ENCODE results near the gene WNT1. TPM values are rescaled to one million over a fixed set of nuclear protein-coding genes. Genes with fewer than 3 reads are reported as not detected.

WNT1 gene
- total RNA-seq, 2 experiments from 2014 or later: 1.7 to 2.0 TPM

GRCh38 chr12:48979602-48980388 is 1.7 kb downstream of the WNT1 start:
- peak overlapping the region; percentile 80 for H3K4me3 Mint-ChIP-seq
- H3K36me3 Mint-ChIP-seq: no peaks in the 10 kb centered on the region

GRCh38 chr12:48980389-48980952 is 2.3 kb downstream of the WNT1 start:
- Mint-ChIP-seq H3K9me3 (no peaks in the 10 kb centered on the region), H3K27ac (peak overlapping the region; percentile 83), H3K4me3 (peak overlapping the region; percentile 80), H3K27me3 (peaks cover 76% of the 10 kb centered on the region), H3K36me3 (no peaks in the 10 kb centered on the region), H3K4me1 (peaks cover 51% of the 10 kb centered on the region)
- POLR2A ChIA-PET: interaction anchor here (1.1 to 3.8 kb wide), 12 partner anchors 8 to 150 kb away, joined by 3 to 15 read pairs (median 4); partner anchors contain the start of genes ARF3, DDN and FKBP11
- DNase-seq (peak; percentile 69), ATAC-seq (ENCODE audit: low read depth) (peak; percentile 21)

More at GRCh38 chr12:48979602-48980388, 1.7 kb downstream of the WNT1 start:
- Mint-ChIP-seq H3K9me3 (no peaks in the 10 kb centered on the region), H3K4me1 (peaks cover 51% of the 10 kb centered on the region), H3K27me3 (peaks cover 76% of the 10 kb centered on the region), H3K27ac (peak overlapping the region; percentile 83)
- peak; percentile 41 for ATAC-seq (ENCODE audit: low read depth)
- POLR2A ChIA-PET: interaction anchor here (0.6 to 3.8 kb wide), 14 partner anchors 9 to 151 kb away, joined by 3 to 15 read pairs (median 5); partner anchors contain the start of genes ARF3, DDN, FKBP11 and RND1
- DNase-seq: peak; percentile 75

- Mint-ChIP-seq H3K27me3 (peaks cover 75% of the 10 kb centered on the region), H3K4me1 (peaks cover 51% of the 10 kb centered on the region), H3K36me3 (no peaks in the 10 kb centered on the region), H3K4me3 (peak overlapping the region; percentile 80), H3K27ac (peak overlapping the region; percentile 83), H3K9me3 (no peaks in the 10 kb centered on the region)
- POLR2A ChIA-PET: interaction anchor here (1.3 to 3.1 kb wide), 6 partner anchors 12 to 149 kb away, joined by 3 to 12 read pairs (median 4); partner anchors contain the start of gene FKBP11
- DNase-seq (peak; percentile 74), ATAC-seq (ENCODE audit: low read depth) (peak; percentile 34)
These were observed 3.0 kb downstream of the WNT1 start for GRCh38 chr12:48980953-48981756.

GRCh38 chr12:48981757-48982157 is 3.6 kb downstream of the WNT1 start:
- peak overlapping the region; percentile 83 for H3K27ac Mint-ChIP-seq
- peaks cover 72% of the 10 kb centered on the region for H3K27me3 Mint-ChIP-seq
- H3K36me3 Mint-ChIP-seq: no peaks in the 10 kb centered on the region
- no peak for DNase-seq
- ATAC-seq (ENCODE audit: low read depth): no peak
- POLR2A ChIA-PET: interaction anchor here (1.3 to 3.1 kb wide), 2 partner anchors 16 to 57 kb away, joined by 3 to 12 read pairs; partner anchors contain the start of gene FKBP11
- peaks cover 51% of the 10 kb centered on the region for H3K4me1 Mint-ChIP-seq
- H3K4me3 Mint-ChIP-seq: peak overlapping the region; percentile 80
- H3K9me3 Mint-ChIP-seq: no peaks in the 10 kb centered on the region

- Mint-ChIP-seq H3K4me3 (no peak overlapping the region), H3K27me3 (peaks cover 70% of the 10 kb centered on the region), H3K9me3 (no peaks in the 10 kb centered on the region), H3K4me1 (peaks cover 47% of the 10 kb centered on the region), H3K36me3 (no peaks in the 10 kb centered on the region), H3K27ac (peak overlapping the region; percentile 11)
- POLR2A ChIA-PET: no interaction called here
- ATAC-seq (ENCODE audit: low read depth): no peak
- no peak for DNase-seq
These were observed 4.4 kb downstream of the WNT1 start for GRCh38 chr12:48982397-48983080.

- no peak for DNase-seq
- H3K27ac Mint-ChIP-seq: no peak overlapping the region
- no peak for ATAC-seq (ENCODE audit: low read depth)
- H3K4me3 Mint-ChIP-seq: no peak overlapping the region
- POLR2A ChIA-PET: no interaction called here
- no peaks in the 10 kb centered on the region for H3K9me3 Mint-ChIP-seq
- no peaks in the 10 kb centered on the region for H3K36me3 Mint-ChIP-seq
- H3K27me3 Mint-ChIP-seq: peaks cover 82% of the 10 kb centered on the region
- H3K4me1 Mint-ChIP-seq: peaks cover 36% of the 10 kb centered on the region
These were observed 7.4 kb downstream of the WNT1 start for GRCh38 chr12:48985475-48985897.

- H3K9me3 Mint-ChIP-seq: no peaks in the 10 kb centered on the region
- no peak overlapping the region for H3K27ac Mint-ChIP-seq
- DNase-seq: no peak
- POLR2A ChIA-PET: no interaction called here
- H3K36me3 Mint-ChIP-seq: no peaks in the 10 kb centered on the region
- no peak for ATAC-seq (ENCODE audit: low read depth)
- H3K27me3 Mint-ChIP-seq: peaks cover 78% of the 10 kb centered on the region
- peaks cover 32% of the 10 kb centered on the region for H3K4me1 Mint-ChIP-seq
- no peak overlapping the region for H3K4me3 Mint-ChIP-seq
These were observed 7.8 kb downstream of the WNT1 start for GRCh38 chr12:48985901-48986300.

- Mint-ChIP-seq H3K4me1 (peaks cover 24% of the 10 kb centered on the region), H3K9me3 (no peaks in the 10 kb centered on the region), H3K27ac (no peak overlapping the region), H3K36me3 (no peaks in the 10 kb centered on the region), H3K27me3 (peaks cover 75% of the 10 kb centered on the region), H3K4me3 (no peak overlapping the region)
- ATAC-seq (ENCODE audit: low read depth) (no peak), DNase-seq (no peak)
- POLR2A ChIA-PET: no interaction called here
These were observed 8.7 kb downstream of the WNT1 start for GRCh38 chr12:48986720-48987291.

- H3K4me3 Mint-ChIP-seq: no peak overlapping the region
- no peaks in the 10 kb centered on the region for H3K9me3 Mint-ChIP-seq
- no peak overlapping the region for H3K27ac Mint-ChIP-seq
- POLR2A ChIA-PET: interaction anchor here (0.8 to 1.4 kb wide), 6 partner anchors 9 to 350 kb away, joined by 3 to 8 read pairs (median 4); partner anchors contain the start of genes ARF3 and WNT1
- peak; percentile 82 for DNase-seq
- ATAC-seq (ENCODE audit: low read depth): peak; percentile 70
- peaks cover 14% of the 10 kb centered on the region for H3K4me1 Mint-ChIP-seq
- peaks cover 68% of the 10 kb centered on the region for H3K27me3 Mint-ChIP-seq
- H3K36me3 Mint-ChIP-seq: no peaks in the 10 kb centered on the region
These were observed 10.0 kb downstream of the WNT1 start for GRCh38 chr12:48988030-48988649.

- Mint-ChIP-seq H3K27ac (no peak overlapping the region), H3K36me3 (no peaks in the 10 kb centered on the region), H3K27me3 (peaks cover 67% of the 10 kb centered on the region), H3K4me3 (no peak overlapping the region), H3K9me3 (no peaks in the 10 kb centered on the region), H3K4me1 (peaks cover 12% of the 10 kb centered on the region)
- DNase-seq (no peak), ATAC-seq (ENCODE audit: low read depth) (no peak)
- POLR2A ChIA-PET: no interaction called here
These were observed 12.4 kb downstream of the WNT1 start for GRCh38 chr12:48990552-48990951.

- no peak for DNase-seq
- Mint-ChIP-seq H3K4me1 (peaks cover 13% of the 10 kb centered on the region), H3K9me3 (no peaks in the 10 kb centered on the region), H3K27ac (no peak overlapping the region), H3K27me3 (peaks cover 68% of the 10 kb centered on the region), H3K36me3 (no peaks in the 10 kb centered on the region), H3K4me3 (no peak overlapping the region)
- ATAC-seq (ENCODE audit: low read depth): no peak
- POLR2A ChIA-PET: interaction anchor here (0.7 kb wide), 1 partner anchor 22 kb away, joined by 8 read pairs; no protein-coding TSS in a partner anchor
These were observed 13.3 kb downstream of the WNT1 start for GRCh38 chr12:48991247-48992050.

Data from activated naive CD8-positive, alpha-beta T cell treated with anti-CD3 and anti-CD28 coated beads, Interleukin-2, amount 10 ng/mL, durations not matched to agents 7 days and 5 days (primary cell).